Ascending aorta (tissue), 2 donors: Measurements from ENCODE around the gene PFKP. TPM values are rescaled to one million over a fixed set of nuclear protein-coding genes. Genes with fewer than 3 reads are reported as not detected.

Experiments
- DNase-seq, 2 donors: peaks; one replicate each; pipeline ENCODE4 v3.0.0-alpha.2; 2019; ENCODE audit warnings: low spot score in 2 of 2
- H3K27ac ChIP-seq, 2 donors: fragments of 200-600 bp; sonication (generic); one replicate each; pipeline ENCODE4 v1.5.1; 2016 to 2017; ENCODE audit warnings: mild to moderate bottlenecking in 1 of 2
- H3K27me3 ChIP-seq: fragments of 200-600 bp; sonication (generic); one replicate; pipeline ENCODE4 v1.5.1; 2017
- H3K36me3 ChIP-seq, 2 donors: fragments of 200-600 bp; sonication (generic); one replicate each; pipeline ENCODE4 v1.5.1; 2016
- H3K4me1 ChIP-seq, 2 donors: fragments of 200-600 bp; sonication (generic); one replicate each; pipeline ENCODE4 v1.5.1; 2016 to 2017; ENCODE audit warnings: mild to moderate bottlenecking in 1 of 2
- H3K4me3 ChIP-seq, 2 donors: fragments of 200-600 bp; sonication (generic); one replicate each; pipeline ENCODE4 v1.5.1; 2016 to 2017; ENCODE audit warnings: mild to moderate bottlenecking in 1 of 2
- H3K9me3 ChIP-seq, 2 donors: fragments of 200-600 bp; sonication (generic); one replicate each; pipeline ENCODE4 v1.5.1; 2016
- CTCF ChIP-seq, 3 experiments: fragments of 200-600 bp in 2 of 3; fragments of 450-650 bp in 1 of 3; sonication (generic) in 2 of 3; IDR thresholded peaks; one replicate each; pipeline ENCODE4 v1.5.1; 2016 to 2019; ENCODE audit warnings: antibody characterized with exemption in 3 of 3, mild to moderate bottlenecking in 1 of 3, moderate library complexity in 1 of 3
- intact Hi-C: fragments of 100-400 bp; cut with DNase I; formaldehyde crosslinking; loops from one replicate; pipeline ENCODE4 v1.15.1; 2023
- total RNA-seq: library from RNA; depleted of rRNA; stranded (reverse); fragments of >200 nt; gene quantifications from one replicate; pipeline ENCODE4 v1.1.0, GENCODE V29; 2016

PFKP gene
- total RNA-seq, 1 donor from 2014 or later = 197 TPM

- Histone ChIP-seq H3K27me3 (no peaks in the 10 kb centered on the region), H3K36me3 (peaks cover 6 to 28% of the 10 kb centered on the region in 2 donors), H3K4me3 (no peak overlapping the region), H3K4me1 (peaks cover 16 to 35% of the 10 kb centered on the region in 2 donors), H3K9me3 (no peaks in the 10 kb centered on the region), H3K27ac (no peak overlapping the region)
- no peak for TF ChIP-seq CTCF (IDR thresholded peaks at IDR 0.05)
- no peak for DNase-seq
- intact Hi-C loops = no loop called here
Measured at GRCh38 chr10:3100856-3101640, 33.7 kb downstream of the PFKP start.

GRCh38 chr10:3102720-3103427, 35.5 kb downstream of the PFKP start:
- Histone ChIP-seq H3K27me3 (no peaks in the 10 kb centered on the region), H3K27ac (peak overlapping the region; percentile 70 to 72), H3K4me1 (peaks cover 12 to 30% of the 10 kb centered on the region in 2 donors), H3K36me3 (peaks cover 6 to 28% of the 10 kb centered on the region in 2 donors), H3K4me3 (no peak overlapping the region), H3K9me3 (no peaks in the 10 kb centered on the region)
- intact Hi-C loops = no loop called here
- DNase-seq = no peak
- no peak for TF ChIP-seq CTCF (IDR thresholded peaks at IDR 0.05)

GRCh38 chr10:3103646-3104045, 36.3 kb downstream of the PFKP start:
- no peak overlapping the region for H3K4me3 ChIP-seq
- H3K9me3 ChIP-seq = no peaks in the 10 kb centered on the region
- peaks cover 6 to 31% of the 10 kb centered on the region in 2 donors for H3K36me3 ChIP-seq
- TF ChIP-seq CTCF (IDR thresholded peaks at IDR 0.05) = no peak
- H3K27ac ChIP-seq = peak overlapping the region; percentile 70 to 72
- H3K27me3 ChIP-seq = no peaks in the 10 kb centered on the region
- intact Hi-C loops = no loop called here
- DNase-seq = no peak
- peaks cover 12 to 38% of the 10 kb centered on the region in 2 donors for H3K4me1 ChIP-seq

GRCh38 chr10:3104251-3104918, 37.0 kb downstream of the PFKP start:
- peak overlapping the region; percentile 70 to 72 for H3K27ac ChIP-seq
- peaks cover 14 to 38% of the 10 kb centered on the region in 2 donors for H3K36me3 ChIP-seq
- TF ChIP-seq CTCF (IDR thresholded peaks at IDR 0.05) = no peak
- intact Hi-C loops = no loop called here
- DNase-seq = peak in 1 of 2 donors; percentile 46
- H3K4me3 ChIP-seq = no peak overlapping the region
- peaks cover 12 to 38% of the 10 kb centered on the region in 2 donors for H3K4me1 ChIP-seq
- H3K27me3 ChIP-seq = no peaks in the 10 kb centered on the region
- no peaks in the 10 kb centered on the region for H3K9me3 ChIP-seq

- no peaks in the 10 kb centered on the region for H3K9me3 ChIP-seq
- H3K4me3 ChIP-seq = no peak overlapping the region
- H3K27ac ChIP-seq = peak overlapping the region; percentile 70 to 72
- no peak for TF ChIP-seq CTCF (IDR thresholded peaks at IDR 0.05)
- intact Hi-C loops = loop anchor here (5.0 kb wide), 1 partner anchor 1967 kb away; no protein-coding TSS in a partner anchor
- peaks cover 16 to 45% of the 10 kb centered on the region in 2 donors for H3K36me3 ChIP-seq
- no peaks in the 10 kb centered on the region for H3K27me3 ChIP-seq
- no peak for DNase-seq
- H3K4me1 ChIP-seq = peaks cover 12 to 38% of the 10 kb centered on the region in 2 donors
Measured at GRCh38 chr10:3105166-3105565, 37.8 kb downstream of the PFKP start.
